Measurements from ENCODE around the gene POLRMT.

POLRMT gene

GRCh38 chr19:663682-664117 lies 30.4 kb upstream of the POLRMT start:
- no peak for DNase-seq (ENCODE audit: low read depth in 1 of 2, low spot score in 1 of 2)

GRCh38 chr19:662962-663681 lies 29.8 kb upstream of the POLRMT start, which contains the start of gene RNF126:
Gene RNF126, minus strand, starts transcription at chr19:663214. Its CDS starts 93 bp downstream, at chr19:663121.
- DNase-seq (ENCODE audit: low read depth in 1 of 2, low spot score in 1 of 2), result peak; percentile 92 to 97

- peak; percentile 46 to 55 for DNase-seq (ENCODE audit: low read depth in 1 of 2, low spot score in 1 of 2)
Measured at GRCh38 chr19:662207-662961, 29.0 kb upstream of the POLRMT start.

- DNase-seq (ENCODE audit: low read depth in 1 of 2, low spot score in 1 of 2), result peak; percentile 39 to 40
Measured at GRCh38 chr19:661427-662196, 28.3 kb upstream of the POLRMT start.

- DNase-seq (ENCODE audit: low read depth in 1 of 2, low spot score in 1 of 2), result no peak
Measured at GRCh38 chr19:660793-661426, 27.6 kb upstream of the POLRMT start.

GRCh38 chr19:658916-659839 lies 25.8 kb upstream of the POLRMT start:
- DNase-seq (ENCODE audit: low read depth in 1 of 2, low spot score in 1 of 2), result no peak

GRCh38 chr19:658059-658839 lies 24.9 kb upstream of the POLRMT start:
- no peak for DNase-seq (ENCODE audit: low read depth in 1 of 2, low spot score in 1 of 2)

GRCh38 chr19:657611-658010 lies 24.3 kb upstream of the POLRMT start:
- DNase-seq (ENCODE audit: low read depth in 1 of 2, low spot score in 1 of 2), result no peak

GRCh38 chr19:656751-657559 lies 23.6 kb upstream of the POLRMT start:
- no peak for DNase-seq (ENCODE audit: low read depth in 1 of 2, low spot score in 1 of 2)

- DNase-seq (ENCODE audit: low read depth in 1 of 2, low spot score in 1 of 2), result no peak
Measured at GRCh38 chr19:655691-656090, 22.4 kb upstream of the POLRMT start.

GRCh38 chr19:653425-653824 lies 20.1 kb upstream of the POLRMT start:
- no peak for DNase-seq (ENCODE audit: low read depth in 1 of 2, low spot score in 1 of 2)

GRCh38 chr19:652467-653389 lies 19.4 kb upstream of the POLRMT start:
- DNase-seq (ENCODE audit: low read depth in 1 of 2, low spot score in 1 of 2), result no peak

- no peak for DNase-seq (ENCODE audit: low read depth in 1 of 2, low spot score in 1 of 2)
Measured at GRCh38 chr19:651991-652390, 18.7 kb upstream of the POLRMT start.

- DNase-seq (ENCODE audit: low read depth in 1 of 2, low spot score in 1 of 2), result no peak
Measured at GRCh38 chr19:651114-651818, 17.9 kb upstream of the POLRMT start.

GRCh38 chr19:650121-650520 lies 16.8 kb upstream of the POLRMT start:
- no peak for DNase-seq (ENCODE audit: low read depth in 1 of 2, low spot score in 1 of 2)

GRCh38 chr19:648904-649801 lies 15.8 kb upstream of the POLRMT start:
- DNase-seq (ENCODE audit: low read depth in 1 of 2, low spot score in 1 of 2), result no peak
